GM06990 (cell line): ENCODE measurements around the gene TENM4.

Source experiments
- DNase-seq: peaks from one replicate; pipeline ENCODE4 v3.0.0-alpha.2; 2011; ENCODE audit not compliant: insufficient read length; ENCODE audit errors: extremely low read depth
- H3K27me3 ChIP-seq: replicated peaks from 2 replicates; pipeline ENCODE4 v1.6.0; 2011; ENCODE audit warnings: low read length; ENCODE audit not compliant: control insufficient read depth, insufficient read depth
- H3K36me3 ChIP-seq: 2 replicates; pipeline ENCODE4 v1.5.1; 2011; ENCODE audit warnings: low read length; ENCODE audit not compliant: control insufficient read depth, insufficient read depth
- H3K4me3 ChIP-seq: replicated peaks from 2 replicates; pipeline ENCODE4 v1.5.1; 2011; ENCODE audit warnings: low read depth, mild to moderate bottlenecking, control low read depth, low read length
- TF ChIP-seq, protein P1 (sequence below): IDR thresholded peaks from 2 replicates; pipeline ENCODE4 v1.5.1; 2011; ENCODE audit warnings: low read length, control low read depth, mild to moderate bottlenecking, inconsistent platforms; ENCODE audit not compliant: insufficient read depth, poor library complexity, severe bottlenecking

Gene TENM4

DNA sequence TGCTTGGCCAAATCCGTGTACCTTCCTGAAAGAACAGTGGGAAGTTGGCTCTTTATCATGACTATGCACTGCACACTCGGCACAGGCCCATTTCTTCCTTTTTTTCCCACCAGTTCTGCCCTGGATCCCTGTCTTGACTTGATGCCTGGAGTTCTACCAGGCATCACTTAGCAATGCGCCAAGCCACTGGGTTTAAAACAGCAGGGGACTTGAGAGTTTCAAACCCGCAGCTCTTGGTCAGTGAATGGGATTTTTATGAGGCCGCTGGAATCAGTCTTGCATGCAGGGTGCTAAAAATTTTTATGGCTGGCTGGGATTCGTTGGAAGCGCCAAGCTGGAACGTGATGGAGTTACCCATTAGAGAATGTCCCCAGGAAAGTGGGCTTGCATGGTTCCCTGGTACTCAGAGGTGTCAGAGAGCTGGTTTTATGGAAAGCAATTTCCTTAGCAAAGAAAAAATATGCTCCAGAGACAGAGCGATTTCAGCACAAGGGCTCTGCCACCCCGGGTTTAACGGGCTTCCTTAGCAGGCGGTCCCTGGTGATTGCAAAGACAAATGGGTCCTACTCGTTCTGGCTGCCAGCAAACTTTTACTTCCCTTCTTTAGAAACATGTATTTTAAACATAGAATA lies 432.9 kb downstream of the TENM4 start:
- Histone ChIP-seq H3K36me3 (no peaks in the 10 kb centered on the region), H3K4me3 (no peak overlapping the region), H3K27me3 (no peaks in the 10 kb centered on the region; the same call in none of the 2 replicates)
- no peak for DNase-seq
- TF ChIP-seq, protein P1, sequence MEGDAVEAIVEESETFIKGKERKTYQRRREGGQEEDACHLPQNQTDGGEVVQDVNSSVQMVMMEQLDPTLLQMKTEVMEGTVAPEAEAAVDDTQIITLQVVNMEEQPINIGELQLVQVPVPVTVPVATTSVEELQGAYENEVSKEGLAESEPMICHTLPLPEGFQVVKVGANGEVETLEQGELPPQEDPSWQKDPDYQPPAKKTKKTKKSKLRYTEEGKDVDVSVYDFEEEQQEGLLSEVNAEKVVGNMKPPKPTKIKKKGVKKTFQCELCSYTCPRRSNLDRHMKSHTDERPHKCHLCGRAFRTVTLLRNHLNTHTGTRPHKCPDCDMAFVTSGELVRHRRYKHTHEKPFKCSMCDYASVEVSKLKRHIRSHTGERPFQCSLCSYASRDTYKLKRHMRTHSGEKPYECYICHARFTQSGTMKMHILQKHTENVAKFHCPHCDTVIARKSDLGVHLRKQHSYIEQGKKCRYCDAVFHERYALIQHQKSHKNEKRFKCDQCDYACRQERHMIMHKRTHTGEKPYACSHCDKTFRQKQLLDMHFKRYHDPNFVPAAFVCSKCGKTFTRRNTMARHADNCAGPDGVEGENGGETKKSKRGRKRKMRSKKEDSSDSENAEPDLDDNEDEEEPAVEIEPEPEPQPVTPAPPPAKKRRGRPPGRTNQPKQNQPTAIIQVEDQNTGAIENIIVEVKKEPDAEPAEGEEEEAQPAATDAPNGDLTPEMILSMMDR, result no peak

DNA sequence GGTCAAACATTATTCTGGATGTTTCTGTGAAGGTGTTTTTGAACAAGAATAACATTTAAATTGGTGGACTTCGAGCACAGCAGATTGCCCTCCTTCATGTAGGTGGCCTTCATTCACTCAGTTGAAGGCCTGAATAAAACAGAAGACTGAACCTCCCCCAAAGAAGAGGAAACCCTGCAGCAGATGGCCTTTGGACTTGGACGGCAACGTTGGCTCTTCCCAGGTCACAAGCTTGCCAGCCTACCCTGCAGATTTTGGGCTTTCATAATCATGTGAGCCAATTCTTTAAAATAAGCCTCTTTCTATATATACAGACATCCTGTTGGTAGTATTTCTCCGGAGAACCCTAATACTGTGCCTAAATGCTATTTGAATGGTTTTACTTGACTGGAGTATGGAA lies 434.0 kb downstream of the TENM4 start:
- no peaks in the 10 kb centered on the region; the same call in none of the 2 replicates for H3K27me3 ChIP-seq
- H3K4me3 ChIP-seq, result no peak overlapping the region
- TF ChIP-seq, protein P1, result no peak
- DNase-seq, result no peak
- H3K36me3 ChIP-seq, result no peaks in the 10 kb centered on the region

DNA sequence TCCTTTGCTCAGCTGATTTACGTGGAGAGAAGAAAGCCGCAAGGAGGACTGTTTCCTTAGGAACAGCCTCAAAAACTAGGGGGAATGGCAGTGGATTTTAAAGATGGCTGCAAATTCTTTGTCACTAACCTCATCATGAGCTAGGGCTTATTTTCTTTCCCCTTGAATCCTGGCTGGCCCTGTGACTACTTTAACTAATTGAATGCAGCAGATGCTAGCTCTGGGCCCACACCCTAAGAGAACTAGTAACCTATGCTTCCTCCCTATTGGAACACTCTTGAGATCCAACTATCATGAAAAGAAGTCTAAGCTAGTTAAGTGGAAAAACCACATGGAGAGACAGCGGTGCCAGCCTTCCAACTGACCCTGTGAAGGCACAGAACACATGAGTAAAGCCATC lies 444.8 kb downstream of the TENM4 start:
- Histone ChIP-seq H3K27me3 (no peaks in the 10 kb centered on the region), H3K36me3 (no peaks in the 10 kb centered on the region), H3K4me3 (no peak overlapping the region)
- DNase-seq, result no peak
- TF ChIP-seq, protein P1, result no peak

DNA sequence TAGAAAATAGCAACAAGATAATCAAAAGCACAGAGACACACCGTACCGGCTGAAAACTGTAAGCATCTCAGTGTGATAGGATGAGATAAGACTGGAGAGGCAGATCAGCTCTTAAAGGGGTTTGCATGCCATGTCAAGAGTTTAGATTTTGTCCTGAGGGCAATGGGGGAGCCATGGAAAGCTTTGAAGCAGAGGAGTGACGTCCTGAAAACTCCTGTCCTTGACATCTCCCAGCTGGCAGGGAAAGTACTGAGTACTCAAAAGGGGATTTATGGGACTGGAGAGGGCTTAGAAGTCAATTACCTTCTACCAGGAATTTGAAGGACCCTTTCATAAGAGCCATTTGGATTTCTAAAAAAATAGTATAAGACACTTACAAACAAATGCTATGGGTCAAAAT lies 445.7 kb downstream of the TENM4 start:
- TF ChIP-seq, protein P1, result no peak
- no peaks in the 10 kb centered on the region for H3K27me3 ChIP-seq
- H3K4me3 ChIP-seq, result no peak overlapping the region
- H3K36me3 ChIP-seq, result no peaks in the 10 kb centered on the region
- no peak for DNase-seq

DNA sequence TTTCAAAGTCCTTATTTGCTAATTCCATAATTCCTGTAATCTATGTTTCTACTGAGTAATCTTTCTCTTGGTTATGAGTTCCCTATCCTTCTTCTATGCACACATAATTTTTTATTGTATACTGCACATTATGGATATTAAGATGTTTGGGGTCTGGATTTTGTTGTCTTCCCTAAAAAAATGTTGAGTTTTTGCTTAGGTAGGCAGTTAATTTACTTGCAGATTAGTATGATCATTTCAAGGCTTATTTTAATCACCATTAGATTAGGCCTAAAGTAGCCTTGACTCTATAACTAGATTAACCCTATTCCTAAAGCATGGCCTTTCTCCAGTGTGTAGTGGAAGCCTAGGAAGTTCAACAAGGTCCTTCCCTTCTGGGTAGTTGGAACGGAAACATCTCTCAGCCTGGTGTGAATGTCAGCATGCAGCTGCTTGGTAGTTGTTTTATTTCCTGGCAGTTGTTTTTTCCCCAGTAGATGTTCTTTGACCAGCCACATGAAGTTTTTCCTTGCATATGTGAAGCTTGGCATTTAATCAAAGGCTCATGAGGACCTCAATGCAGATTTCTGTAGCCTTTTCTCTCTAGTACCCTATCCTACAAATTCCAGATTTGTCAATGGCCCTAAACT lies 446.9 kb downstream of the TENM4 start:
- Histone ChIP-seq H3K36me3 (no peaks in the 10 kb centered on the region), H3K27me3 (no peaks in the 10 kb centered on the region), H3K4me3 (no peak overlapping the region)
- TF ChIP-seq, protein P1, result no peak
- DNase-seq, result no peak
